Measurements from ENCODE around the gene CLEC12A.
A peak's percentile ranks its signal among the peaks of the same experiment; 100 is the strongest.

Gene CLEC12A

GRCh38 chr12:9971181-9971580 lies at the start of gene CLEC12A:
TSS of gene CLEC12A (plus strand) at chr12:9971409. CDS start at chr12:9971597, 188 bp downstream.
- H3K9me3 Mint-ChIP-seq, result peaks cover 5% of the 10 kb centered on the region
- H3K27ac Mint-ChIP-seq, result no peak within 1 kb of the TSS
- peaks cover 3% of the 10 kb centered on the region for H3K36me3 Mint-ChIP-seq (ENCODE audit: low read depth)
- TF ChIP-seq CTCF (IDR thresholded peaks at IDR 0.05; ENCODE audit: unreplicated experiment in 3 of 3), result no peak
- H3K4me3 Mint-ChIP-seq, result no peak within 1 kb of the TSS
- no peaks in the 10 kb centered on the region for H3K27me3 Mint-ChIP-seq (ENCODE audit: low read depth)
- H3K4me1 Mint-ChIP-seq, result no peaks in the 10 kb centered on the region

GRCh38 chr12:9922429-9922828 lies 48.8 kb upstream of the CLEC12A start:
- H3K4me3 Mint-ChIP-seq, result no peak overlapping the region
- no peaks in the 10 kb centered on the region for H3K27me3 Mint-ChIP-seq (ENCODE audit: low read depth)
- no peak overlapping the region for H3K27ac Mint-ChIP-seq
- no peak for TF ChIP-seq CTCF (IDR thresholded peaks at IDR 0.05; ENCODE audit: unreplicated experiment in 3 of 3)
- H3K9me3 Mint-ChIP-seq, result peaks cover 6% of the 10 kb centered on the region
- H3K36me3 Mint-ChIP-seq (ENCODE audit: low read depth), result no peaks in the 10 kb centered on the region
- no peaks in the 10 kb centered on the region for H3K4me1 Mint-ChIP-seq

- H3K9me3 Mint-ChIP-seq, result no peaks in the 10 kb centered on the region
- peak; percentile 44 to 55 (median 53) for TF ChIP-seq CTCF (IDR thresholded peaks at IDR 0.05; ENCODE audit: unreplicated experiment in 3 of 3)
- H3K27ac Mint-ChIP-seq, result no peak overlapping the region
- H3K27me3 Mint-ChIP-seq (ENCODE audit: low read depth), result no peaks in the 10 kb centered on the region
- no peaks in the 10 kb centered on the region for H3K36me3 Mint-ChIP-seq (ENCODE audit: low read depth)
- no peak overlapping the region for H3K4me3 Mint-ChIP-seq
- H3K4me1 Mint-ChIP-seq, result no peaks in the 10 kb centered on the region
Measured at GRCh38 chr12:9925705-9926393, 45.4 kb upstream of the CLEC12A start.

GRCh38 chr12:9926876-9927275 lies 44.3 kb upstream of the CLEC12A start:
- TF ChIP-seq CTCF (IDR thresholded peaks at IDR 0.05; ENCODE audit: unreplicated experiment in 3 of 3), result no peak
- Mint-ChIP-seq H3K4me3 (no peak overlapping the region), H3K4me1 (peaks cover 4% of the 10 kb centered on the region), H3K36me3 (ENCODE audit: low read depth) (no peaks in the 10 kb centered on the region), H3K27me3 (ENCODE audit: low read depth) (no peaks in the 10 kb centered on the region), H3K9me3 (no peaks in the 10 kb centered on the region), H3K27ac (no peak overlapping the region)

GRCh38 chr12:9928607-9929006 lies 42.6 kb upstream of the CLEC12A start:
- TF ChIP-seq CTCF (IDR thresholded peaks at IDR 0.05; ENCODE audit: unreplicated experiment in 3 of 3), result no peak
- H3K36me3 Mint-ChIP-seq (ENCODE audit: low read depth), result no peaks in the 10 kb centered on the region
- H3K27me3 Mint-ChIP-seq (ENCODE audit: low read depth), result no peaks in the 10 kb centered on the region
- H3K9me3 Mint-ChIP-seq, result no peaks in the 10 kb centered on the region
- no peak overlapping the region for H3K4me3 Mint-ChIP-seq
- peaks cover 10% of the 10 kb centered on the region for H3K4me1 Mint-ChIP-seq
- H3K27ac Mint-ChIP-seq, result no peak overlapping the region

GRCh38 chr12:9931245-9931644 lies 40.0 kb upstream of the CLEC12A start:
- no peaks in the 10 kb centered on the region for H3K9me3 Mint-ChIP-seq
- H3K4me1 Mint-ChIP-seq, result peaks cover 15% of the 10 kb centered on the region
- no peak overlapping the region for H3K27ac Mint-ChIP-seq
- H3K36me3 Mint-ChIP-seq (ENCODE audit: low read depth), result no peaks in the 10 kb centered on the region
- H3K4me3 Mint-ChIP-seq, result no peak overlapping the region
- TF ChIP-seq CTCF (IDR thresholded peaks at IDR 0.05; ENCODE audit: unreplicated experiment in 3 of 3), result no peak
- no peaks in the 10 kb centered on the region for H3K27me3 Mint-ChIP-seq (ENCODE audit: low read depth)
